ENCODE data around the gene SPAG17. TPM values are rescaled to one million over a fixed set of nuclear protein-coding genes. Genes with fewer than 3 reads are reported as not detected.

Gene SPAG17
- total RNA-seq, 1 experiment from 2014 or later, result not detected

DNA sequence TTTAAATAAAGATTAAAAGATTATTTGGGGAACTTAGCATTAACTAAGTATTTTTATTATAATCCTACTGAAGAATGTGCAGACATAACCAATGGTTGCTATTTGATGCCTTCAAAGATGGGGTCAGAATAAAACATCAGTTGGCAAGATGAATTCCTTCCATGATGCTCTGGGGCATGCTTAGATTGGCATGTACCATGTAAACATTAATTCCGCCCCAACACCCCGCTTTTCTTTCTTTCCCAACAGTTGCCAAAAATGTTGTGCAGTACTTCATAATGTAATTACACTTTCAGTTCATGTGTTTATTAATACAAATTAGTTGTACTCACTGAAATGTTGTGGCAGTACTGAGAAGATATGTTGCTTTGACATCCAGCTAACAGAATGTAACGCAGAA lies 82.6 kb downstream of the SPAG17 start:
- intact Hi-C loops (cut with micrococcal nuclease), result no loop called here
- no TSS peak for BruUV-seq (replicated peaks)
- Histone ChIP-seq H3K9me2 (ENCODE audit: insufficient read depth) (no peaks in the 10 kb centered on the region), H3K4me3 (replicated peaks in 1 of 2; ENCODE audit: low read depth in 1 of 2, low read length in 2 of 2) (no peak overlapping the region), H3K9ac (ENCODE audit: low read length) (no peak overlapping the region), H3K9me3 (ENCODE audit: control insufficient read depth in 1 of 2, insufficient read depth in 1 of 2, low read depth in 1 of 2, low read length in 2 of 2) (no peaks in the 10 kb centered on the region), H3K4me1 (ENCODE audit: control insufficient read depth in 1 of 2, insufficient read depth in 2 of 2, low read length in 2 of 2) (no peaks in the 10 kb centered on the region), H3K36me3 (ENCODE audit: control insufficient read depth in 1 of 2, insufficient read depth in 2 of 2, low read length in 2 of 2) (no peaks in the 10 kb centered on the region), H4K20me1 (ENCODE audit: insufficient read depth) (no peaks in the 10 kb centered on the region), H3K79me2 (ENCODE audit: insufficient read depth, low read length) (no peaks in the 10 kb centered on the region), H3K27me3 (ENCODE audit: insufficient read depth, low read length) (peaks cover 17% of the 10 kb centered on the region), H3K27ac (ENCODE audit: low read depth, low read length) (no peak overlapping the region), H2AFZ (ENCODE audit: low read depth, low read length, poor library complexity, severe bottlenecking) (no peak overlapping the region), H3K4me2 (ENCODE audit: low read length) (no peak overlapping the region)
- CTCF ChIA-PET, result no interaction called here
- POLR2A ChIA-PET, result no interaction called here
- ATAC-seq (no peak), DNase-seq (ENCODE audit: low read depth, low spot score) (no peak)
- TF ChIP-seq, protein P1, sequence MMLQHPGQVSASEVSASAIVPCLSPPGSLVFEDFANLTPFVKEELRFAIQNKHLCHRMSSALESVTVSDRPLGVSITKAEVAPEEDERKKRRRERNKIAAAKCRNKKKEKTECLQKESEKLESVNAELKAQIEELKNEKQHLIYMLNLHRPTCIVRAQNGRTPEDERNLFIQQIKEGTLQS (IDR thresholded peaks at IDR 0.05), result no peak
- TF ChIP-seq ELF1 (IDR thresholded peaks at IDR 0.05; ENCODE audit: borderline replicate concordance, low read depth) (no peak), POLR2AphosphoS5 (IDR thresholded peaks at IDR 0.05; ENCODE audit: low read depth, low read length) (no peak), EZH2phosphoT487 (IDR thresholded peaks at IDR 0.05; ENCODE audit: borderline replicate concordance) (no peak), SIN3A (IDR thresholded peaks at IDR 0.05; ENCODE audit: low read depth) (no peak), EGR1 (IDR thresholded peaks at IDR 0.05; ENCODE audit: low read depth) (no peak), CBX3 (IDR thresholded peaks at IDR 0.05; ENCODE audit: low read depth) (no peak), CEBPB (IDR thresholded peaks at IDR 0.05; ENCODE audit: low read depth) (no peak), EZH2 (IDR thresholded peaks at IDR 0.05) (no peak), POLR2A (IDR thresholded peaks at IDR 0.05; ENCODE audit: borderline replicate concordance, extremely low read depth, insufficient read depth, insufficient read length) (no peak), YY1 (IDR thresholded peaks at IDR 0.05; ENCODE audit: extremely low read depth, insufficient replicate concordance, low read depth, low read length) (no peak), SRF (IDR thresholded peaks at IDR 0.05; ENCODE audit: low read depth) (no peak), ZFX (IDR thresholded peaks at IDR 0.05) (no peak)
- TF ChIP-seq, protein P2, sequence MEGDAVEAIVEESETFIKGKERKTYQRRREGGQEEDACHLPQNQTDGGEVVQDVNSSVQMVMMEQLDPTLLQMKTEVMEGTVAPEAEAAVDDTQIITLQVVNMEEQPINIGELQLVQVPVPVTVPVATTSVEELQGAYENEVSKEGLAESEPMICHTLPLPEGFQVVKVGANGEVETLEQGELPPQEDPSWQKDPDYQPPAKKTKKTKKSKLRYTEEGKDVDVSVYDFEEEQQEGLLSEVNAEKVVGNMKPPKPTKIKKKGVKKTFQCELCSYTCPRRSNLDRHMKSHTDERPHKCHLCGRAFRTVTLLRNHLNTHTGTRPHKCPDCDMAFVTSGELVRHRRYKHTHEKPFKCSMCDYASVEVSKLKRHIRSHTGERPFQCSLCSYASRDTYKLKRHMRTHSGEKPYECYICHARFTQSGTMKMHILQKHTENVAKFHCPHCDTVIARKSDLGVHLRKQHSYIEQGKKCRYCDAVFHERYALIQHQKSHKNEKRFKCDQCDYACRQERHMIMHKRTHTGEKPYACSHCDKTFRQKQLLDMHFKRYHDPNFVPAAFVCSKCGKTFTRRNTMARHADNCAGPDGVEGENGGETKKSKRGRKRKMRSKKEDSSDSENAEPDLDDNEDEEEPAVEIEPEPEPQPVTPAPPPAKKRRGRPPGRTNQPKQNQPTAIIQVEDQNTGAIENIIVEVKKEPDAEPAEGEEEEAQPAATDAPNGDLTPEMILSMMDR (IDR thresholded peaks at IDR 0.05 in 2 of 3, conservative IDR thresholded peaks at IDR 0.05 in 1 of 3; ENCODE audit: borderline replicate concordance in 1 of 3, insufficient read depth in 1 of 3, low read depth in 2 of 3, low read length in 2 of 3), result no peak
- TF ChIP-seq, protein P3, sequence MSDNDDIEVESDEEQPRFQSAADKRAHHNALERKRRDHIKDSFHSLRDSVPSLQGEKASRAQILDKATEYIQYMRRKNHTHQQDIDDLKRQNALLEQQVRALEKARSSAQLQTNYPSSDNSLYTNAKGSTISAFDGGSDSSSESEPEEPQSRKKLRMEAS (IDR thresholded peaks at IDR 0.05), result no peak
- TF ChIP-seq, protein P4, sequence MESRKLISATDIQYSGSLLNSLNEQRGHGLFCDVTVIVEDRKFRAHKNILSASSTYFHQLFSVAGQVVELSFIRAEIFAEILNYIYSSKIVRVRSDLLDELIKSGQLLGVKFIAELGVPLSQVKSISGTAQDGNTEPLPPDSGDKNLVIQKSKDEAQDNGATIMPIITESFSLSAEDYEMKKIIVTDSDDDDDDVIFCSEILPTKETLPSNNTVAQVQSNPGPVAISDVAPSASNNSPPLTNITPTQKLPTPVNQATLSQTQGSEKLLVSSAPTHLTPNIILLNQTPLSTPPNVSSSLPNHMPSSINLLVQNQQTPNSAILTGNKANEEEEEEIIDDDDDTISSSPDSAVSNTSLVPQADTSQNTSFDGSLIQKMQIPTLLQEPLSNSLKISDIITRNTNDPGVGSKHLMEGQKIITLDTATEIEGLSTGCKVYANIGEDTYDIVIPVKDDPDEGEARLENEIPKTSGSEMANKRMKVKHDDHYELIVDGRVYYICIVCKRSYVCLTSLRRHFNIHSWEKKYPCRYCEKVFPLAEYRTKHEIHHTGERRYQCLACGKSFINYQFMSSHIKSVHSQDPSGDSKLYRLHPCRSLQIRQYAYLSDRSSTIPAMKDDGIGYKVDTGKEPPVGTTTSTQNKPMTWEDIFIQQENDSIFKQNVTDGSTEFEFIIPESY (IDR thresholded peaks at IDR 0.05; ENCODE audit: extremely low read depth, insufficient replicate concordance, low read length), result no peak
- RAD21 ChIA-PET (ENCODE audit: low non-redundant PET in 1 of 2, low total read pairs in 2 of 2, uncharacterized antibody in 2 of 2, unreplicated experiment in 2 of 2), result no interaction called here

Measured in HCT116 (cell line).